GM21390 (cell line): Measurements from ENCODE around the gene HSPA1A.
"Not testable (repeated sequence)": the region's sequence is repeated elsewhere in the genome, so short reads cannot be mapped to it uniquely, and the experiment has no call there.

Source experiments
- ATAC-seq: cut with Tn5 transposase; IDR thresholded peaks from one replicate; pipeline ENCODE4 v1.9.1; 2021; ENCODE audit not compliant: unreplicated experiment

Gene HSPA1A

DNA sequence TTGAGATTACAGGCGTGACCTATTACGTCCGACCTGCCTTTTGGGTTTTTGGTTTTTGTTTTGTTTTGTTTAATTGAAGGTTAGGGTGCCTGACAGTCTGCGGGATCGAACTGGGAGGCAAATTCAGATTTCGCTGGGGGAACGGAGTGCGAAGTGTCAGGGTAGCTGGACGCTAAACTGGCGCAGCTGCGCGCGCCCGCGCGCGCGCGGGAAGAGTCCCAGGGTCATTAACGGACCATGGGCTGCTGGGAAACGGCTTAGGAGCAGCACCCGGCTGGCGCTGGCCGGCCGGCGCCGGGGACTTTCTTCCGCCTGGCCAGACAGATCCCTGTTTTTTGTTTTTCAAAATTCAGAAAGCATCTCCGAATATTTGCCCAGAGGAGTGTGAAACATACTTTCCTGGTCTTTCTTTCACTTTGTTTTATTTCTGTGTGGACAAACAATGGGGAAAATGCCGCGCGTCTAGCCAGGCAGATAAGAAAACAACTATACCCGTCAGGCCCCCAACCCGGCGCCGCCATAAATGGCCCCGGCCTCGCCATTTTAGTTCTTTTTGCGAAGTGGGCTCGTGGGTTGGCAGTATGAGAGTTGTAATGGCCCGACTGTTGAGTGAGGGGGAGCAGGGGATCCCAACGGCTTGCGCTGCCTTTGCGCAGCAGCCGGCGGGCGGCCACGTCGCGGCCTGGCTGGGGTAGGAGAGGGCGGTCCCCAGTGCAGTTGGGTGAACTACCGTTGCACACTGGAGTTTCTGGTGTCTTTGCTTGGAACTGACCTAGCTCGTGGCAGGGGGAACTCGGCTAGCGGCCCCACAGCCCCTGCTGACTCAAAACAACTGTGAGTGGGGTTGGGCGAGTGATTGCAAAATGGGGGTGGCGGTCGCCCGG, 19.3 kb downstream of the HSPA1A start:
- ATAC-seq = peak; percentile 43

GRCh38 chr6:31836047-31836473, 20.7 kb downstream of the HSPA1A start:
- ATAC-seq = no peak

GRCh38 chr6:31836474-31837368, 21.4 kb downstream of the HSPA1A start:
- ATAC-seq = no peak

DNA sequence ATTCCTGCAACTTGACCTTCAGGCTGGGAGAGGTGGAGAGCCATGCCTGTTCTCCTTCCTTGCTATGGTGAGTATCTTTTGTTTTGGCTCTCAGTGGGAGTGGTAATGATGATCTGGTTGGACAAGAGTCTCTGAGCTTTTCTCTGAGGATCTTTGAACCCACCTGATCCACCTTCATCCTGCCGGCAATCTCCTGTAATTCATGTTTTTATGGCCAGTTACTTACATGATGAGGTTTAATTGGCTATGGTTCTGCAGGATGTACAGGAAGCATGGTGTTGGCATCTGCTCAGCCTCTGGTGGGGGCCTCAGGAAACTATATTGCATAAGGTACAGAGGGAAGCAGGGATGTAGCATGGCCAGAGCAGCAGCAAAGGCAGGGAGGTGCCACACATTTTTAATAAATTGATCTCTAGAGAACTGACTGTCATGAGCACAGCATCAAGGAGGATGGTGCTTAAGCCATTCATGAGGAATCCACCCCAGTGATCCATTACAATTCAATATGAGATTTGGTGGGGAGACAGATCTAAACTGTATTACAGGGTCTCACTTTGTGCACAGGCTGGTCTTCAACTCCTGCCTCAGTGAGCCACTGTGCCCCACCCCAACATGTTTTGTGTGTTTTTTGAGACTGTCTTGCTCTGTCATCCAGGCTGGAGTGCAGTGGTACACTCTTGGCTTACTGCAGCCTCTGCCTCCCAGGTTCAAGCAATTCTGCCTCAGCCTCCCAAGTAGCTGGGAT, 22.2 kb downstream of the HSPA1A start:
- ATAC-seq = no peak

- ATAC-seq = not testable (repeated sequence)
Observed at GRCh38 chr6:31838114-31838553, 22.8 kb downstream of the HSPA1A start.

DNA sequence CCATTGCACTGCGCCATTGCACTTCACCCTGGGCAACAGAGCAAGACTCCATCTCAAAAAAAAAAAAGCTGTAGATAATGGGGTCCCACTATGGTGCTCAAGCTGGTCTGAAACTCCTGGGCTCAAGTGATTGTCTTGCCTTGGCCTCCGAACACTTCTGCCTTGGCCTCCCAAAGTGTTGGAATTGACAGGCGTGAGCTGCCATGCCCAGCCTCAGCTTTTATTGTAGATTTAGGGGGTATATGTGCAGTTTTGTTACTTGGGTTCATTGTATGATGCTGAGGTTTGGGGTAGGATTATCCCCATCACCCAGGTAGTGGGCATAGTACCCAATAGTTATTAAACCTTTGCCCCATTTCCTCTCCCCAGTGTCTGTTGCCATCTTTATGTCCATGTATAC, 23.6 kb downstream of the HSPA1A start:
- ATAC-seq = no peak

DNA sequence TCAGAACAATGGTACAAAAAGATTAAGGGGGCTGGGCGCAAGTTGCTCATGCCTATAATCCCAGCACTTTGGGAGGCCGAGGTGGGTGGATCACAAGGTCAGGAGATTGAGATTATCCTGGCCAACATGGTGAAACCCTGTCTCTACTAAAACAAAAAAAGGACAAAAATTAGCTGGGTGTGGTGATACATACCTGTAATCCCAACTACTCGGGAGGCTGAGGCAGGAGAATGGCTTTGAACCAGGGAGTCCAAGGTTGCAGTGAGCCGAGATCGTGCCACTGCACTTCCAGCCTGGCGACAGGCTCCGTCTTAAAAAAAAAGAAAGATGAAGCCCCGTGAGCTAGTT, 24.4 kb downstream of the HSPA1A start:
- ATAC-seq = not testable (repeated sequence)

GRCh38 chr6:31842053-31842452, 26.7 kb downstream of the HSPA1A start:
- no peak for ATAC-seq

GRCh38 chr6:31844507-31844906, 29.2 kb downstream of the HSPA1A start:
- ATAC-seq = no peak

DNA sequence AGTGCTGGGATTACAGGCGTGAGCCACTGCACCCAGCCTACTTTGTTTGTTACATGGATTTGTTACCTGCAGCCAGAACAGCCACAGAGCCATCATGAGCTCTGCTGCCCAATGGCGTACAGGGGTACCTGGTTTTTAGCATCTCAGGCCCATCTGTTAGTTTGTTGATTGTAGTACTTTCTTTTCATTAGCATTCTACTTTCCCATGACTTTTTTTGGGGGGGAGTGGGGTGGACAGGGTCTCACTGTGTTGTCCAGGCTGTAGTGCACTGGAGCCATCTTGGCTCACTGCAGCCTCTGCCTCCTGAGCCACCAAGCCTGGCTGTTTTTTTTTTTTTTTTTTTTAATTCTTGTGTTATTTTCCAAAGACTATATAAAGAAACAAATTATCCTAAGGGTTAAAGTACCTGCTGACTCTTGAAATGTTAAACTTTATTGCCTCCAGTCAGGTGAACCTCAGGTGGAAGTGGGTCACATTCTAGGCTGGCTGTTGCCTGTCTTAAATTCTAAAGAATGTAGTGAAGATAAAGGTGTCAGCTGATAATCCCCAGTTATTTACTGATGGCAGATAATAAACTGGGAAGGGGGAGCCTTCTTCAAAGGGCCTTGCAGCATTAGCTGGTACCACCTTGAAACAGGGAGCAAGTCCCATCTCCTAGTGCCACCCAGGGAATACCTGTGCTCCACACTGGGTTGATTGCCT, 32.1 kb downstream of the HSPA1A start:
- ATAC-seq = no peak

DNA sequence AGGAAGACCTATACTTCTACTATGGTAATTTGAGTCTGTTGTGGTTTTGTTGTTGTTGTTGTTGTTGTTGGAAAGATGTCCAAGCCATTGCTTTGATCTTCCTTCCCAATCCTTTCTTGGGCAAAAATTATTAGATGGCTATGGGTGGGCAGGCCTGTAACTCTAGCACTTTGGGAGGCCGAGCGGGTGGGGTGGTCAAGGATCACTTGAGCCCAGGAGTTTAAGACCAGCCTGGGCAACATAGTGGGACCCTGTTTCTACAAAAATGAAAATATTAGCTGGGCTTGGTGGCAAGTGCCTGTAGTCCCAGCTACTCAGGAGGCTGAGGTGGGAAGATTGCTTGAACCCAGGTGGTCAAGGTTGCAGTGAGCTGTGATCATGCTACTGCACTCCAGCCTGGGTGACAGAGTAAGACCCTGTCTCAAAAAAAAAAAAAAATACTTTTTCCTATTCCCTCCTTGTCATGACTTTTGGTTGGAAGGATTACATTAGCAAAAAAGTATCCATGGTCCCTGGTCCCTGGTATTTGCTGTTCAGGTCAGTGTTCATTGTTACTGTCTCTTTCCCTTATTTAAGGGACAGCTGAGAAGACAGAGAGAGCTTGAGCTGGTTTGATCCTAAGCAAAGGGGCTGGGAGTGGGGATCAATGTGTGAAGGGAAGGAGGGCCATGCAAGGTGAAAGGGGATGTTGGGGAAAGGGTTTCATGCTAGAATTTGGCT, 35.6 kb downstream of the HSPA1A start:
- no peak for ATAC-seq

- no peak for ATAC-seq
Observed at GRCh38 chr6:31851485-31851832, 36.1 kb downstream of the HSPA1A start.

GRCh38 chr6:31851980-31852718, 36.8 kb downstream of the HSPA1A start:
- ATAC-seq = not testable (repeated sequence)

GRCh38 chr6:31857774-31858173, 42.4 kb downstream of the HSPA1A start:
- ATAC-seq = not testable (repeated sequence)

DNA sequence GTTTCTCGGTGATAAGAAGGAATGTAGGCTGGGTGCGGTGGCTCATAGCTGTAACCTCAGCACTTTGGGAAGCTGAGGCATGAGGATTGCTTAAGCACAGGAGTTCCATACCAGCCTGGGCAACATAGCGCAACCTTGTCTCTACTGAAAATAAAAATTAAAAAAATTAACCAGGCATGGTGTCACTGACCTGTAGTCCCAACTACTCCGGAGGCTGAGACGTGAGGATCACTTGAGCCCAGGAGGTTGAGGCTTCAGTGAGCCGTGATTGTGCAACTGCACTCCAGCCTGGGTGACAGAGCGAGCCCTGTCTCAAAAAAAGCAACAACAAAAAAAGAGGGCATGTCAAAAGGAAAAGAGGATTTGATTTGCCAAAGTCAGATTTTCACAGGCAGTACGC, 43.4 kb downstream of the HSPA1A start:
- ATAC-seq = no peak

DNA sequence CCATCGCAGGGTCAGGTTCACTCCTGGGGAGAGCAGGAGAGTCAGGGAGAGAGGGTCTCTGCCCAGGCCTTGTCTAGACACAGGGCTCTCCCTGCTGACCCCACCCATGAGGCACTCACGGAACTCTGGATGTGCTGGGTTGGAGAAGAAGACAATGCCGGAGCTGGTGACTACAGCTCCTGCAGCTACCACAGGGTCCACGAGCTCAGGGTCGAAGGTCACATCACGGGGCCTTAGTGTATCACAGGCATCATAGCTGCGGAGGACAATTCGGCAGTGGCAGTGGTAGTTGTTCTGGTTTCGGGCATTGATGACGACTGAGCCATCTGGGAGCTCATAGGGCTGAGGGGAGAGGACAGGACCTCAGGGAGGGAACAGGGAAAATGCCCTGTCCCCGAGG, 44.6 kb downstream of the HSPA1A start:
- no peak for ATAC-seq

GRCh38 chr6:31860349-31860748, 45.0 kb downstream of the HSPA1A start:
- ATAC-seq = no peak

DNA sequence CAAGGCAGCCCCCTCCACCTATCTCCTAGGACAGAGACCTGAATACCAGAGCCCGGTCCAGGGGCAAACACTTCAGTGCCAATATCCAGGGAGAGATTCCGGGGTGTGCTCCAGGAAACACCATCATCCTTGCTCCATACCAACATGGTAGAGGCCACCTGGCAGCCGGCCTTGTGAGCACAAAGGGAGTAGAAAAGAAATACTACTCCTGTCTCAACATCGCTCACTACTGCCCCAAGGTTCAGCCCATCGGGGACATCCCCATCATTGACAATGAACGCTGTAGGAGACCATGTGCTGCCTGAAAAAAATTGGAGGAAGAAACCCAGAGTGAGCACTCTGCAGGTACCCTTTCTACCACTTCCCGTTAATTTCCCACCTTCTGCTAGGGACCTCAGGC, 45.8 kb downstream of the HSPA1A start:
- no peak for ATAC-seq

DNA sequence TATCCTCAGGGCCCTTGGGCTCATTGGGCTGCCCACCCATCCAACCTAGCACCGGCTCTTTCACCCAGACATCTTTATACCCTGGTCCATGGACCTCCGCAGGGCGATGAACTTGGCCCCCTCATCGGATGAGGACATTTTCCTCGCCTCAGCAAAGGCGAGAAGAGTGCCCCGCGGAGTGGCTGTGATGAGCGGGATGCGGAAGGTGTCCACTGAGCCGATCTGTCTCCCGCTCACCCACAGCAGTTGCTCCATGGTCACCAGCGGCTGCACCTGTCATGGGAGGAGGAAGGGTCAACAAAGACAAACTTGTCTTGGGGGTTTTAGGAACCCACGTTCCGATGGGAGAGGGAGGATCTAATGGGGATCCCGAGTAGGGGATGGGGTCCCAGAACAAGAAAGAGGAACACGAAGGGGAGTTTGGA, 46.6 kb downstream of the HSPA1A start:
- ATAC-seq = no peak
